Subcutaneous adipose tissue (tissue), 4 donors: Measurements from ENCODE around the gene B3GAT3. TPM values are rescaled to one million over a fixed set of nuclear protein-coding genes. Genes with fewer than 3 reads are reported as not detected.

Experiments used
- total RNA-seq, 4 donors: library from RNA; depleted of rRNA; stranded (reverse); fragments of >200 nt; gene quantifications; one replicate each; pipeline ENCODE4 v1.1.0, GENCODE V29; 2016
- TF ChIP-seq, protein P1 (sequence below): fragments of 450-650 bp; IDR thresholded peaks from one replicate; pipeline ENCODE4 v1.5.1; 2016; ENCODE audit warnings: low read depth, mild to moderate bottlenecking, control low read depth, antibody characterized with exemption, moderate library complexity

Gene B3GAT3
- total RNA-seq = 10 to 100 TPM; 13.5 to 29.5 (median 24.2) TPM

DNA sequence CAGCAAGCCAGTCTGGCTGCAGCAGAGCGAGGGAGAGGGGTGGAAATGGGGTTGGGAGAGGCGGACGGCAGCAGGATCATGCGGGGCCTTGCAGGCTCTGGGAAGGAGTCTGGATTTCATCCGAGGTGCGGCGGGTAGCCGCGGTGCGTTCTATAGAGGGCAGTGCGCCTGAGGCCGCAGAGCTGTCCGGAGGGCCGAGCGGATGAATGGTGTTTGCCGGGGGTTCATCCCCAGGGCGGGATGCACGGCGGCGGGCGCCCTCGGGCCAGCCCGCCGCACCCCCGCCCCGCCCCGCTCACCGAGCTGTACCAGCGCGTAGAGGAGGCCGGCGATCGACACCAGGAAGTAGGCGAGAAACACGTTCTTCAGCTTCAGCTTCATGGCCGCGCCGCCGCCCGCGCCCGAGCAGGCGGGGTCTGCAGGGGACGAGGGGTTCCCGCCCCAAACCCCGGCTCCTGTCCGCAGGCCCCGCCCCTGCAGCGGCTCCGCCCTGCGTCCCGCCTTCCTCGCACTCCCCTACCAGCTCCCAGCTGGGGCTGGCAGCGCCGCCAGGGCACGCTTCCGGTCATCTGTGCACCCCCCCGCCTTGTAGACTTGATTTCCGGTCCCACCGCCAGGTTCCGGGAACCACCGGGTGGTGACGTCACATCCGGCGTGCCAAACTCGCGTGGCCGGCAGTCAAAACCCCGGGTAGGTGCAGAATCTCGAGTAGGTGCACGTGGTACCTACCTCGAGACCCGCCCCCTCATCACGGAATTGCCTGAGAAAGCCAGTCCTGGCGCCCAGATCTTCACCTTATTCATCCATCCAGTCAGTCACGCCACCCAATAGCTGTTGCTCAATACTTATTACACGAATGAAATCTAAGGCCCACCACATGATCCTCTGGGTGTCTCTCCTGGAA, at the start of gene B3GAT3:
Gene B3GAT3 (minus strand): TSS at position 420 of the 904 bp plus-strand sequence. CDS start 39 bp downstream, at position 381.
- TF ChIP-seq, protein P1, sequence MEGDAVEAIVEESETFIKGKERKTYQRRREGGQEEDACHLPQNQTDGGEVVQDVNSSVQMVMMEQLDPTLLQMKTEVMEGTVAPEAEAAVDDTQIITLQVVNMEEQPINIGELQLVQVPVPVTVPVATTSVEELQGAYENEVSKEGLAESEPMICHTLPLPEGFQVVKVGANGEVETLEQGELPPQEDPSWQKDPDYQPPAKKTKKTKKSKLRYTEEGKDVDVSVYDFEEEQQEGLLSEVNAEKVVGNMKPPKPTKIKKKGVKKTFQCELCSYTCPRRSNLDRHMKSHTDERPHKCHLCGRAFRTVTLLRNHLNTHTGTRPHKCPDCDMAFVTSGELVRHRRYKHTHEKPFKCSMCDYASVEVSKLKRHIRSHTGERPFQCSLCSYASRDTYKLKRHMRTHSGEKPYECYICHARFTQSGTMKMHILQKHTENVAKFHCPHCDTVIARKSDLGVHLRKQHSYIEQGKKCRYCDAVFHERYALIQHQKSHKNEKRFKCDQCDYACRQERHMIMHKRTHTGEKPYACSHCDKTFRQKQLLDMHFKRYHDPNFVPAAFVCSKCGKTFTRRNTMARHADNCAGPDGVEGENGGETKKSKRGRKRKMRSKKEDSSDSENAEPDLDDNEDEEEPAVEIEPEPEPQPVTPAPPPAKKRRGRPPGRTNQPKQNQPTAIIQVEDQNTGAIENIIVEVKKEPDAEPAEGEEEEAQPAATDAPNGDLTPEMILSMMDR = no peak

GRCh38 chr11:62671236-62671607, 49.4 kb upstream of the B3GAT3 start:
- TF ChIP-seq, protein P1 = no peak

GRCh38 chr11:62669420-62670161, 47.8 kb upstream of the B3GAT3 start:
- TF ChIP-seq, protein P1 = no peak

- TF ChIP-seq, protein P1 = no peak
These were observed 45.7 kb upstream of the B3GAT3 start for GRCh38 chr11:62667460-62667859.

- TF ChIP-seq, protein P1 = no peak
These were observed 44.6 kb upstream of the B3GAT3 start for GRCh38 chr11:62666259-62666926.

DNA sequence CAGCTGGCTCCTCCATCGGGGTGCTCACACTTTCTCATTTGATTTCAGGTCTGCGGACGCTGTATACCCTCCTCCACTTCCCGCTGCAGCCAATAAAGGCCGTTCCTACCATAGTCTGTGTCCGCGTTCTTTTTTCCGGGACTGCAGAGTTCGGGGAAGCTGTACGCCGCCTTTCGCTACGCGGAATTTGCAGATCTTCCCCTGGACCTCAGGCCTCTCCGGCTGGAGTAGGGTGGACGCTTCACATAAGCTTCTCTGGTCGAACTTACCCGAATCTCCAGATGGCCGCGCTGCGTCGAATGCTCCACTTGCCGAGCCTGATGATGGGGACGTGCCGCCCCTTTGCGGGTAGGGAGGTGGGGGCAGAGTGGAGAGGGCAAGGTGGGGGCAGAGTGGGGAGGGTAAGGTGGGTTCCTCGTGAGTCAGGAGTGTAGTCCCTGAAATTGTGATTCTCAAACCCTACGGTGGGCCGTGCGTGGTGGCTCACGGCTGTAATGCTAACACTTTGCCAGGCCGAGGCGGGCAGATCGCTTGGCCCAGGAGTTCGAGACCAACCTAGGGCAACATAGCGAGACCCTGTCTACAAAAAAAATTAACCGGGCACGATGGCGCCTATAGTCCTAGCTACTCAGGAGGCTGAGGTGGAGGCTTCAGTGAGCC, 43.9 kb upstream of the B3GAT3 start:
- TF ChIP-seq, protein P1 = no peak
